PC-9 (cell line): ENCODE measurements around the gene INTU.

Source experiments
- CTCF ChIP-seq: fragments of 200-600 bp; sonication (generic); conservative IDR thresholded peaks from 2 replicates; pipeline ENCODE4 v1.6.1; 2017; ENCODE audit warnings: mixed run types, antibody characterized with exemption, mild to moderate bottlenecking, moderate library complexity
- EZH2 ChIP-seq: fragments of 200-600 bp; sonication (generic); IDR thresholded peaks from 2 replicates; pipeline ENCODE4 v1.8.0; 2017; ENCODE audit warnings: antibody characterized with exemption, low read depth

GRCh38 chr4:127624173-127624572 lies 8.6 kb upstream of the INTU start:
- TF ChIP-seq CTCF (no peak), EZH2 (no peak)
